ENCODE data around the gene ZNF180.

ZNF180 gene

GRCh38 chr19:44452367-44452766 is 48.0 kb downstream of the ZNF180 start:
- Mint-ChIP-seq H3K36me3 (peaks cover 30% of the 10 kb centered on the region), H3K4me3 (no peak overlapping the region), H3K9me3 (peaks cover 33% of the 10 kb centered on the region), H3K27me3 (peaks cover 17% of the 10 kb centered on the region), H3K4me1 (peaks cover 3% of the 10 kb centered on the region), H3K27ac (no peak overlapping the region)
- ATAC-seq (ENCODE audit: low read depth) (no peak), DNase-seq (ENCODE audit: low spot score in 2 of 2) (no peak)

- ATAC-seq (ENCODE audit: low read depth) (no peak), DNase-seq (ENCODE audit: low spot score in 2 of 2) (no peak)
- no peak overlapping the region for H3K27ac Mint-ChIP-seq
- peaks cover 34% of the 10 kb centered on the region for H3K9me3 Mint-ChIP-seq
- no peak overlapping the region for H3K4me3 Mint-ChIP-seq
- H3K27me3 Mint-ChIP-seq: peaks cover 17% of the 10 kb centered on the region
- peaks cover 30% of the 10 kb centered on the region for H3K36me3 Mint-ChIP-seq
- peaks cover 3% of the 10 kb centered on the region for H3K4me1 Mint-ChIP-seq
Measured at GRCh38 chr19:44451687-44452086, 48.6 kb downstream of the ZNF180 start.

DNA sequence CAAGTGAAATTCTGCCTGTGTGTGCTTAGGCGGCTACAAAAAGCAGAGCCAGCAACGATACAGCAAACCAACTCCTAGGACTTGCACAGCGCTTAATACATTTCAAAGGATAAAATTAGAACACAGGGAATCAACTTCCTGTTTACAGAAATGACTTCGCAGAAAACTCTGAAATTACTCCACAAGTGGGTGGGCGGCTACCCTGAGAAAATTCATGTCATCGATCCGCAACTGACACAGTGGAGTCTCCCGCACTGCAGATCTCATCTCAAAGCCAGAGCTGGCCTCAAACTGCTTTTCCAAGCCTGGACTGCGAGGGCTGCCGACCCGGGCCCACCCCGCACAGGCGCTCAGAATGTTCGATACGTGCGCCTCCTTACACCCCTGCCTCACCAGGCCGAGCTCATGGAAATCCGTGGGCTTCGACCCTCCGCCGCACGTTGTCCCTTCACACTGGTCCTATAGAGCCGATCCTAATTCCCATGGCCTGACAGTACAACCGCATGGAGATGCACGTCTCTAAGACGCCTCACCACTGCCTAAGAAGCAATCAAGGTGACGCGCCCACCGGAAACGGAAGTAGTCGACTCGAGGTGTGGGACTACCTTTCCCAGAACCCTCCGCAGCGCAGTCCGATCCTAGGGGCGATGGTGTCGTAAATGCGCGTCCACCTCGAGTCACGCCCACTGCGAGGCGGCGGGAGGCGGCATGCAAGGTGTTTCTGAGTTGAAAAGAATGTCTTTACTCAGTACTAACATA is 52.2 kb downstream of the ZNF180 start, which contains the start of gene ZNF229:
Gene ZNF229 (minus strand): TSS at position 557 of the 759 bp plus-strand sequence. CDS start 5,625 bp downstream, outside the sequence.
- H3K27me3 Mint-ChIP-seq: peaks cover 14% of the 10 kb centered on the region
- H3K4me3 Mint-ChIP-seq: peak within 1 kb of the TSS; percentile 93
- ATAC-seq (ENCODE audit: low read depth): peak; percentile 99
- no peak within 1 kb of the TSS for H3K27ac Mint-ChIP-seq
- H3K4me1 Mint-ChIP-seq: peaks cover 3% of the 10 kb centered on the region
- peak; percentile 44 for DNase-seq (ENCODE audit: low spot score in 2 of 2)
- peaks cover 42% of the 10 kb centered on the region for H3K9me3 Mint-ChIP-seq
- peaks cover 45% of the 10 kb centered on the region for H3K36me3 Mint-ChIP-seq

DNA sequence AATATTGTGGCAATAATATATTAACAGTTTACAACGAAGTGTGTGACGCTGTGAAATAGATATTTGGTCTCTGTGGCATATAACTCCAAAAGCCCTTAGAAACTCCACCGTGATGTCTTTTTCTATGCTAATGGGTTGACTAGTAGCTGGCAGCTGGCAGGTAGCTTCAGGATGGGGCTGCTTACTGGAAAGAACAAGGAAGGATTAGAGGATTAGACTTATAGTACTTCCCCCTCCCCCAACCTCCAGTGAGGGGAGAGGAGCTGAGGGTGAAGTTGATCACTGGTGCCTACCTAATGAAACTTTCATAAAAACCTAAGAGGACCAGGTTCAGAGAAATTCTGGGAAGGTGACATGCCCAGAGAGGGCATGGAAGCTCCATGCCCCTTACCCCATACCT is 61.9 kb downstream of the ZNF180 start:
- no peak overlapping the region for H3K4me3 Mint-ChIP-seq
- DNase-seq (ENCODE audit: low spot score in 2 of 2): no peak
- H3K27me3 Mint-ChIP-seq: no peaks in the 10 kb centered on the region
- no peak overlapping the region for H3K27ac Mint-ChIP-seq
- H3K4me1 Mint-ChIP-seq: no peaks in the 10 kb centered on the region
- H3K36me3 Mint-ChIP-seq: peaks cover 43% of the 10 kb centered on the region
- no peak for ATAC-seq (ENCODE audit: low read depth)
- peaks cover 20% of the 10 kb centered on the region for H3K9me3 Mint-ChIP-seq

- peaks cover 22% of the 10 kb centered on the region for H3K9me3 Mint-ChIP-seq
- ATAC-seq (ENCODE audit: low read depth) (no peak), DNase-seq (ENCODE audit: low spot score in 2 of 2) (no peak)
- H3K4me1 Mint-ChIP-seq: no peaks in the 10 kb centered on the region
- no peaks in the 10 kb centered on the region for H3K27me3 Mint-ChIP-seq
- H3K27ac Mint-ChIP-seq: no peak overlapping the region
- no peak overlapping the region for H3K4me3 Mint-ChIP-seq
- H3K36me3 Mint-ChIP-seq: peaks cover 48% of the 10 kb centered on the region
Measured at GRCh38 chr19:44435441-44435840, 64.9 kb downstream of the ZNF180 start.

DNA sequence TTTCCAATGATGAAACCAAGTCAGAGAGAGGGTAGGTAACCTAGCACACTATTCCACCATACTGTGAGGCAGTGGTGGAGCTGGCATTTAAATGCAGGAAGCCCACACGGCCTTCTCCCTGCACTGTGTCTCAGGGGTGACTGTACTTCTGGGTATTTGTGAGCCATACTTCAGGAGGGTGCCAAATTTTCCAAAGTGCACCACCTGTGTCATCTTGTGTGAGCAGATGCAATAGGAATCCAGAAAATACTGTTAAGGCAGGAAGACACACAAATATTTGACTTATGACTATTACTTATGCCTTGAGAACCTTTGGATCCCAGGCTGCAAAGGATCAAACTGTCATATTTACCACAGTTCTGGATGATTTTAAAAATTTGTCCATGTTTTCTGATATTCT is 69.4 kb downstream of the ZNF180 start:
- Mint-ChIP-seq H3K27me3 (no peaks in the 10 kb centered on the region), H3K4me1 (no peaks in the 10 kb centered on the region), H3K36me3 (peaks cover 47% of the 10 kb centered on the region), H3K9me3 (peaks cover 29% of the 10 kb centered on the region), H3K4me3 (no peak overlapping the region), H3K27ac (no peak overlapping the region)
- ATAC-seq (ENCODE audit: low read depth): no peak
- no peak for DNase-seq (ENCODE audit: low spot score in 2 of 2)
